Endodermal cell (in vitro differentiated cells): ENCODE measurements around the gene GALNT5. TPM values are rescaled to one million over a fixed set of nuclear protein-coding genes. Genes with fewer than 3 reads are reported as not detected.
"Not testable (repeated sequence)": the region's sequence is repeated elsewhere in the genome, so short reads cannot be mapped to it uniquely, and the experiment has no call there.

Experiments used
- DNase-seq: peaks from one replicate; pipeline ENCODE4 v3.0.0-alpha.2; 2017
- H3K27ac ChIP-seq: 2 replicates; pipeline ENCODE4 v1.5.1; 2013; ENCODE audit warnings: mild to moderate bottlenecking, low read depth, low read length, moderate library complexity
- H3K27me3 ChIP-seq: 2 replicates; pipeline ENCODE4 v1.6.1; 2013; ENCODE audit warnings: mild to moderate bottlenecking, low read length, moderate library complexity; ENCODE audit not compliant: insufficient read depth, control insufficient read depth, poor library complexity, severe bottlenecking
- H3K36me3 ChIP-seq: 2 replicates; pipeline ENCODE4 v1.7.0; 2013; ENCODE audit warnings: mild to moderate bottlenecking, low read length, moderate library complexity; ENCODE audit not compliant: control insufficient read depth, insufficient read depth
- H3K4me1 ChIP-seq: one replicate; pipeline ENCODE4 v1.7.0; 2013; ENCODE audit warnings: low read length; ENCODE audit not compliant: control insufficient read depth, insufficient read depth
- H3K4me3 ChIP-seq: 2 replicates; pipeline ENCODE4 v1.5.1; 2013; ENCODE audit warnings: mild to moderate bottlenecking, low read length, moderate library complexity
- H3K9ac ChIP-seq: 2 replicates; pipeline ENCODE4 v1.6.1; 2013; ENCODE audit warnings: mild to moderate bottlenecking, low read length, moderate library complexity; ENCODE audit not compliant: poor library complexity, severe bottlenecking; ENCODE audit errors: extremely low read depth
- H3K9me3 ChIP-seq: 2 replicates; pipeline ENCODE4 v1.6.1; 2013; ENCODE audit warnings: mild to moderate bottlenecking, low read length, moderate library complexity; ENCODE audit not compliant: control insufficient read depth
- H3K27ac Mint-ChIP-seq: 2 replicates; pipeline ENCODE4 v1.8.0; 2020; ENCODE audit warnings: mixed read lengths
- H3K27me3 Mint-ChIP-seq: 2 replicates; pipeline ENCODE4 v1.8.0; 2021; ENCODE audit warnings: mild to moderate bottlenecking, mixed read lengths; ENCODE audit not compliant: insufficient read depth
- H3K36me3 Mint-ChIP-seq: 2 replicates; pipeline ENCODE4 v1.8.0; 2020; ENCODE audit warnings: low read depth, mixed read lengths
- H3K4me1 Mint-ChIP-seq: 2 replicates; pipeline ENCODE4 v1.8.0; 2020; ENCODE audit warnings: mixed read lengths
- H3K4me3 Mint-ChIP-seq: 2 replicates; pipeline ENCODE4 v1.8.0; 2020; ENCODE audit warnings: mild to moderate bottlenecking, moderate library complexity, mixed read lengths
- H3K9me3 Mint-ChIP-seq: 2 replicates; pipeline ENCODE4 v1.8.0; 2020; ENCODE audit warnings: mild to moderate bottlenecking, mixed read lengths
- CTCF ChIP-seq: fragments of 200-600 bp; sonication (generic); conservative IDR thresholded peaks from 2 replicates; pipeline ENCODE4 v1.5.0; 2021; ENCODE audit warnings: antibody characterized with exemption, mild to moderate bottlenecking
- WGBS, 2 experiments: methylation state at CpG; one replicate each; pipeline versions ENCODE4 v1.1.5 to v1.1.7; 2013; ENCODE audit warnings: missing lambda C conversion rate in 2 of 2, mixed read lengths in 1 of 2; ENCODE audit not compliant: insufficient coverage in 1 of 2, insufficient read length in 1 of 2; 5-methylcytosine and 5-hydroxymethylcytosine counted together
- total RNA-seq, 2 donors: library from RNA; stranded (reverse); fragmentation: NEBNext Ultra II Directional in 1 of 2; extraction: Animal tissue kit (Norgen Biotek cat#: 25700) in 1 of 2; gene quantifications; 2 replicates in 1 of 2; 3 replicates in 1 of 2; pipeline ENCODE4 v1.2.1, GENCODE V29; 2021

GALNT5 gene
- total RNA-seq, 2 donors from 2014 or later: 0.11 TPM; not detected in 1

GRCh38 chr2:157221394-157221988 is 36.0 kb upstream of the GALNT5 start:
- Mint-ChIP-seq H3K27me3 (no peaks in the 10 kb centered on the region), H3K36me3 (no peaks in the 10 kb centered on the region), H3K4me3 (no peak overlapping the region), H3K27ac (no peak overlapping the region), H3K9me3 (no peaks in the 10 kb centered on the region), H3K4me1 (no peaks in the 10 kb centered on the region)
- no peak for DNase-seq
- Histone ChIP-seq H3K9me3 (no peaks in the 10 kb centered on the region), H3K4me1 (no peaks in the 10 kb centered on the region), H3K36me3 (no peaks in the 10 kb centered on the region), H3K4me3 (no peak overlapping the region), H3K9ac (no peak overlapping the region), H3K27me3 (no peaks in the 10 kb centered on the region), H3K27ac (no peak overlapping the region)
- no peak for TF ChIP-seq CTCF
- WGBS, 2 experiments: 91 to 100% methylated on average over 1 to 2 of the region's 2 CpGs

- WGBS, 2 experiments: 89 to 91% methylated on average over 3 to 5 of the region's 5 CpGs
- DNase-seq: no peak
- no peak overlapping the region for H3K27ac ChIP-seq
- H3K9ac ChIP-seq: no peak overlapping the region
- H3K9me3 Mint-ChIP-seq: no peaks in the 10 kb centered on the region
- no peaks in the 10 kb centered on the region for H3K4me1 Mint-ChIP-seq
- H3K36me3 ChIP-seq: no peaks in the 10 kb centered on the region
- H3K36me3 Mint-ChIP-seq: no peaks in the 10 kb centered on the region
- H3K4me3 ChIP-seq: no peak overlapping the region
- H3K27me3 Mint-ChIP-seq: no peaks in the 10 kb centered on the region
- H3K4me1 ChIP-seq: no peaks in the 10 kb centered on the region
- H3K27me3 ChIP-seq: no peaks in the 10 kb centered on the region
- no peak for TF ChIP-seq CTCF
- no peaks in the 10 kb centered on the region for H3K9me3 ChIP-seq
- no peak overlapping the region for H3K27ac Mint-ChIP-seq
- no peak overlapping the region for H3K4me3 Mint-ChIP-seq
Measured at GRCh38 chr2:157223624-157224205, 33.8 kb upstream of the GALNT5 start.

GRCh38 chr2:157224448-157224847 is 33.1 kb upstream of the GALNT5 start:
- not testable (repeated sequence) for H3K36me3 ChIP-seq, H3K9me3 Mint-ChIP-seq, H3K9me3 ChIP-seq, DNase-seq, H3K4me3 ChIP-seq, H3K4me1 ChIP-seq, H3K27ac Mint-ChIP-seq, H3K9ac ChIP-seq, H3K4me1 Mint-ChIP-seq, H3K27ac ChIP-seq, H3K36me3 Mint-ChIP-seq, H3K27me3 ChIP-seq, H3K27me3 Mint-ChIP-seq, H3K4me3 Mint-ChIP-seq
- 100% methylated on average over 1 of the region's 2 CpGs; no CpG with 5 or more reads in 1 of the 2 experiments for WGBS, 2 experiments
